Endothelial cell of hepatic sinusoid (primary cell): ENCODE measurements around the gene KPNA1.
"Not testable (repeated sequence)": the region's sequence is repeated elsewhere in the genome, so short reads cannot be mapped to it uniquely, and the experiment has no call there.

Source experiments
- in situ Hi-C: cut with HindIII; loops from 2 replicates; pipeline ENCODE4 v1.10.0; 2017; ENCODE audit warnings: low sequenced_read_pairs

The KPNA1 gene

GRCh38 chr3:122520861-122521260, 6.1 kb upstream of the KPNA1 start:
- in situ Hi-C loops, result no loop called here

- in situ Hi-C loops, result no loop called here
Observed at GRCh38 chr3:122519693-122520092, 5.0 kb upstream of the KPNA1 start.

GRCh38 chr3:122516846-122517360, 2.2 kb upstream of the KPNA1 start:
- in situ Hi-C loops, result no loop called here

- in situ Hi-C loops, result no loop called here
Observed at GRCh38 chr3:122515870-122516269, 1.1 kb upstream of the KPNA1 start.

- in situ Hi-C loops, result no loop called here
Observed at GRCh38 chr3:122515020-122515468, 305 bp upstream of the KPNA1 start.

GRCh38 chr3:122513386-122514122, 1.2 kb downstream of the KPNA1 start:
- in situ Hi-C loops, result no loop called here

- in situ Hi-C loops, result no loop called here
Observed at GRCh38 chr3:122512284-122512683, 2.5 kb downstream of the KPNA1 start.

GRCh38 chr3:122510878-122511535, 3.7 kb downstream of the KPNA1 start:
- in situ Hi-C loops, result no loop called here

GRCh38 chr3:122508944-122509343, 5.8 kb downstream of the KPNA1 start:
- in situ Hi-C loops, result loop anchor here (5.0 kb wide), 1 partner anchor 63 kb away; no protein-coding TSS in a partner anchor

- in situ Hi-C loops, result loop anchor here (5.0 kb wide), 1 partner anchor 64 kb away; no protein-coding TSS in a partner anchor
Observed at GRCh38 chr3:122508135-122508914, 6.4 kb downstream of the KPNA1 start.

GRCh38 chr3:122506450-122506849, 8.3 kb downstream of the KPNA1 start:
- in situ Hi-C loops, result loop anchor here (5.0 kb wide), 1 partner anchor 66 kb away; no protein-coding TSS in a partner anchor

GRCh38 chr3:122505676-122506075, 9.1 kb downstream of the KPNA1 start:
- in situ Hi-C loops, result loop anchor here (5.0 kb wide), 1 partner anchor 67 kb away; no protein-coding TSS in a partner anchor

- in situ Hi-C loops, result no loop called here
Observed at GRCh38 chr3:122502941-122503340, 11.8 kb downstream of the KPNA1 start.

GRCh38 chr3:122502139-122502538, 12.6 kb downstream of the KPNA1 start:
- in situ Hi-C loops, result no loop called here

- in situ Hi-C loops, result not testable (repeated sequence)
Observed at GRCh38 chr3:122500964-122501363, 13.8 kb downstream of the KPNA1 start.

GRCh38 chr3:122498152-122498551, 16.6 kb downstream of the KPNA1 start:
- in situ Hi-C loops, result no loop called here

- in situ Hi-C loops, result no loop called here
Observed at GRCh38 chr3:122497425-122497824, 17.3 kb downstream of the KPNA1 start.

GRCh38 chr3:122496508-122496907, 18.2 kb downstream of the KPNA1 start:
- in situ Hi-C loops, result no loop called here

GRCh38 chr3:122493296-122493695, 21.4 kb downstream of the KPNA1 start:
- in situ Hi-C loops, result no loop called here

GRCh38 chr3:122488262-122488973, 26.3 kb downstream of the KPNA1 start:
- in situ Hi-C loops, result no loop called here
